MM.1S (cell line): Measurements from ENCODE around the gene FAM170B.

Experiments used
- DNase-seq: peaks from one replicate; pipeline ENCODE4 v3.0.0-alpha.2; 2015
- H2AFZ ChIP-seq: fragments of 300-600 bp; sonication (generic); 2 replicates; pipeline ENCODE4 v1.6.0; 2016; ENCODE audit warnings: antibody characterized with exemption, low read length
- H3F3A ChIP-seq: fragments of 300-600 bp; sonication (generic); 2 replicates; pipeline ENCODE4 v1.6.1; 2016; ENCODE audit warnings: mild to moderate bottlenecking, antibody characterized with exemption, low read length, moderate library complexity, mixed read lengths; ENCODE audit not compliant: insufficient read depth
- H3K27ac ChIP-seq: fragments of 300-600 bp; sonication (generic); 2 replicates; pipeline ENCODE4 v1.5.1; 2016; ENCODE audit warnings: mild to moderate bottlenecking, low read length
- H3K27me3 ChIP-seq: fragments of 300-600 bp; sonication (generic); replicated peaks from 2 replicates; pipeline ENCODE4 v1.6.0; 2016; ENCODE audit warnings: low read length; ENCODE audit not compliant: insufficient read depth
- H3K36me3 ChIP-seq: fragments of 300-600 bp; sonication (generic); replicated peaks from 2 replicates; pipeline ENCODE4 v1.6.1; 2016; ENCODE audit warnings: mild to moderate bottlenecking, low read length, mixed read lengths; ENCODE audit not compliant: insufficient read depth
- H3K4me1 ChIP-seq: fragments of 300-600 bp; sonication (generic); 2 replicates; pipeline ENCODE4 v1.6.1; 2016; ENCODE audit warnings: low read length, mixed read lengths
- H3K4me2 ChIP-seq: fragments of 300-600 bp; sonication (generic); 2 replicates; pipeline ENCODE4 v1.6.0; 2016; ENCODE audit warnings: low read depth, low read length
- H3K4me3 ChIP-seq: fragments of 300-600 bp; sonication (generic); 2 replicates; pipeline ENCODE4 v1.5.1; 2016; ENCODE audit warnings: low read length, mixed read lengths
- H3K79me2 ChIP-seq: fragments of 300-600 bp; sonication (generic); 2 replicates; pipeline ENCODE4 v1.6.1; 2016; ENCODE audit warnings: mixed run types, low read length, mixed read lengths
- H3K9ac ChIP-seq: fragments of 300-600 bp; sonication (generic); 2 replicates; pipeline ENCODE4 v1.6.1; 2016; ENCODE audit warnings: low read length, mixed read lengths
- H3K9me2 ChIP-seq: fragments of 300-600 bp; sonication (generic); replicated peaks from 2 replicates; pipeline ENCODE4 v1.6.1; 2016; ENCODE audit warnings: mild to moderate bottlenecking, low read length, mixed read lengths; ENCODE audit not compliant: insufficient read depth
- H3K9me3 ChIP-seq: fragments of 300-600 bp; sonication (generic); replicated peaks from 2 replicates; pipeline ENCODE4 v1.6.1; 2016; ENCODE audit warnings: mild to moderate bottlenecking, low read length, mixed read lengths; ENCODE audit not compliant: insufficient read depth
- H4K20me1 ChIP-seq: fragments of 300-600 bp; sonication (generic); 2 replicates; pipeline ENCODE4 v1.6.1; 2016; ENCODE audit warnings: mild to moderate bottlenecking, low read length, moderate library complexity, mixed read lengths; ENCODE audit not compliant: insufficient read depth
- CTCF ChIP-seq: fragments of 300-600 bp; sonication (generic); IDR thresholded peaks from 2 replicates; pipeline ENCODE4 v1.5.1; 2016; ENCODE audit warnings: antibody characterized with exemption, low read length, mixed read lengths
- EZH2 ChIP-seq: fragments of 300-600 bp; sonication (generic); optimal IDR thresholded peaks from 2 replicates; pipeline ENCODE3; 2017; ENCODE audit warnings: low read depth, mild to moderate bottlenecking, antibody characterized with exemption, low read length, mixed read lengths
- EZH2phosphoT487 ChIP-seq: fragments of 300-600 bp; sonication (generic); IDR thresholded peaks from 2 replicates; pipeline ENCODE4 v1.6.1; 2018; ENCODE audit warnings: antibody characterized with exemption, low read length

The FAM170B gene

GRCh38 chr10:49112098-49112497 lies 21.7 kb downstream of the FAM170B start:
- H2AFZ ChIP-seq = no peak overlapping the region
- no peaks in the 10 kb centered on the region for H3K4me1 ChIP-seq
- no peaks in the 10 kb centered on the region for H3K9me2 ChIP-seq
- no peak overlapping the region for H3K9ac ChIP-seq
- H4K20me1 ChIP-seq = no peaks in the 10 kb centered on the region
- no peak overlapping the region for H3K4me3 ChIP-seq
- DNase-seq = no peak
- no peaks in the 10 kb centered on the region for H3K79me2 ChIP-seq
- no peak for TF ChIP-seq CTCF
- no peak for TF ChIP-seq EZH2phosphoT487
- no peak for TF ChIP-seq EZH2
- H3K27me3 ChIP-seq = no peaks in the 10 kb centered on the region
- H3K9me3 ChIP-seq = no peaks in the 10 kb centered on the region
- H3F3A ChIP-seq = no peaks in the 10 kb centered on the region
- H3K4me2 ChIP-seq = no peak overlapping the region
- H3K27ac ChIP-seq = no peak overlapping the region
- H3K36me3 ChIP-seq = no peaks in the 10 kb centered on the region

- H3K36me3 ChIP-seq = no peaks in the 10 kb centered on the region
- H3K9me3 ChIP-seq = no peaks in the 10 kb centered on the region
- H3K4me1 ChIP-seq = no peaks in the 10 kb centered on the region
- H3K9me2 ChIP-seq = no peaks in the 10 kb centered on the region
- no peak overlapping the region for H3K4me2 ChIP-seq
- no peaks in the 10 kb centered on the region for H4K20me1 ChIP-seq
- no peak overlapping the region for H3K9ac ChIP-seq
- H3K79me2 ChIP-seq = no peaks in the 10 kb centered on the region
- no peak overlapping the region for H3K4me3 ChIP-seq
- TF ChIP-seq EZH2 (no peak), EZH2phosphoT487 (no peak), CTCF (no peak)
- no peak for DNase-seq
- H3F3A ChIP-seq = no peaks in the 10 kb centered on the region
- no peak overlapping the region for H2AFZ ChIP-seq
- H3K27me3 ChIP-seq = no peaks in the 10 kb centered on the region
- H3K27ac ChIP-seq = no peak overlapping the region
Observed at GRCh38 chr10:49111320-49111698, 22.5 kb downstream of the FAM170B start.

DNA sequence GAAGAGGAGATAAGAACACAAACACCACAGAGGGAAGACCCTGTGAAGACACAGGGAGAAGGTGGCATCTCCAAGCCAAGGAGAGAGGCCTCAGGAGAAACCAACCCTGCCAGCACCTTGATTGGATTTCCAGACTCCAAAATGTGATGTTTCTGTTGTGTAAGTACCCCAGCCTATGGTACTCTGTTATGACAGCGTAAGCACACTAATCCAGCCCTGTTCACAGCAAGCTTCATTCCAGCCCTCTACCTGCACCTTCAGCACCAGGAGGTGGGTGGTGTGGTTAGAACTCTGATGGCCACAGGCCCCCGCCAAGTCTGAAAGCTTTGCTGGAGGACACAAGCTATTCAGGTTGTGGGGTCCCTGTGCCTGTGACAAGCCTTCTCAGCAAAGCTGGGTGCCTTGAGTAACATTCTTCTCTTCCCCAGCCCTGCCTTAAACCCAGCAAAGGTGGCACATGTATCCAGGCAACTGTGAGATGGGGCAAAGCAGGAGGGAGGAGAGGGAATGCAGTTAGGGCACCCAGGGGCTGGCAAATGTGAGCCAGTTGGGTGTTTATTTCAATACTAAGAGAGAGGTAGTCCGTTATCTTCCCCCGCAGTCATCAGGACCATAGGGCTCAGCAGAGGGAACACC lies 23.0 kb downstream of the FAM170B start:
- Histone ChIP-seq H3K4me3 (no peak overlapping the region), H3K4me1 (no peaks in the 10 kb centered on the region), H3K9me2 (no peaks in the 10 kb centered on the region), H4K20me1 (no peaks in the 10 kb centered on the region), H3K27ac (no peak overlapping the region), H3F3A (no peaks in the 10 kb centered on the region), H2AFZ (no peak overlapping the region), H3K9ac (no peak overlapping the region), H3K9me3 (no peaks in the 10 kb centered on the region), H3K79me2 (no peaks in the 10 kb centered on the region), H3K27me3 (no peaks in the 10 kb centered on the region), H3K36me3 (no peaks in the 10 kb centered on the region), H3K4me2 (no peak overlapping the region)
- DNase-seq = no peak
- TF ChIP-seq CTCF (no peak), EZH2phosphoT487 (no peak), EZH2 (no peak)
